Measurements from ENCODE around the gene IQCM.

- TF ChIP-seq CTCF (optimal IDR thresholded peaks at IDR 0.05 in 1 of 3, IDR thresholded peaks at IDR 0.05 in 1 of 3, conservative IDR thresholded peaks at IDR 0.05 in 1 of 3; ENCODE audit: extremely low read depth in 1 of 3, insufficient read depth in 2 of 3, low read length in 3 of 3): no peak
- TF ChIP-seq EZH2 (IDR thresholded peaks at IDR 0.05; ENCODE audit: low read length): no peak
Measured at GRCh38 chr4:149701435-149702156, 114.0 kb downstream of the IQCM start.
